Liver (tissue), 9 donors: ENCODE measurements around the gene JMJD7. TPM values are rescaled to one million over a fixed set of nuclear protein-coding genes. Genes with fewer than 3 reads are reported as not detected.

Source experiments
- DNase-seq: peaks from one replicate; pipeline ENCODE4 v3.0.0-alpha.2; 2017; ENCODE audit warnings: low spot score
- H3K27ac ChIP-seq, 2 donors: one replicate each; pipeline ENCODE4 v1.7.0; 2013; ENCODE audit warnings: inconsistent platforms in 2 of 2, low read length in 2 of 2, control low read depth in 1 of 2, low read depth in 1 of 2, mild to moderate bottlenecking in 1 of 2
- H3K27me3 ChIP-seq, 4 donors: one replicate each; pipeline versions ENCODE4 v1.6.1 to v1.7.0; 2013; ENCODE audit warnings: low read length in 3 of 4, inconsistent platforms in 1 of 4, mild to moderate bottlenecking in 1 of 4, moderate library complexity in 1 of 4; ENCODE audit not compliant: control insufficient read depth in 4 of 4, insufficient read depth in 4 of 4
- H3K36me3 ChIP-seq, 4 donors: one replicate each; pipeline versions ENCODE4 v1.6.1 to v1.7.0; 2013; ENCODE audit warnings: low read length in 3 of 4, mild to moderate bottlenecking in 3 of 4, low read depth in 1 of 4, moderate library complexity in 1 of 4; ENCODE audit not compliant: control insufficient read depth in 4 of 4, insufficient read depth in 3 of 4
- H3K4me1 ChIP-seq, 4 donors: one replicate each; pipeline versions ENCODE4 v1.6.1 to v1.7.0; 2013; ENCODE audit warnings: low read length in 3 of 4, mild to moderate bottlenecking in 3 of 4, moderate library complexity in 1 of 4; ENCODE audit not compliant: control insufficient read depth in 4 of 4, insufficient read depth in 4 of 4
- H3K4me3 ChIP-seq, 3 donors: one replicate each; pipeline versions ENCODE4 v1.6.1 to v1.7.0; 2013; ENCODE audit warnings: low read length in 3 of 3, control low read depth in 1 of 3, low read depth in 1 of 3, mild to moderate bottlenecking in 1 of 3
- H3K9ac ChIP-seq, 2 donors: one replicate each; pipeline ENCODE4 v1.7.0; 2013; ENCODE audit warnings: low read length in 2 of 2, mild to moderate bottlenecking in 2 of 2, moderate library complexity in 2 of 2, control low read depth in 1 of 2, low read depth in 1 of 2
- H3K9me3 ChIP-seq, 4 donors: one replicate each; pipeline versions ENCODE4 v1.6.1 to v1.7.0; 2013; ENCODE audit warnings: low read length in 3 of 4; ENCODE audit not compliant: control insufficient read depth in 4 of 4
- FOXA2 ChIP-seq: IDR thresholded peaks from 2 replicates; pipeline ENCODE4 v1.6.1; 2016; ENCODE audit warnings: antibody characterized with exemption
- HNF4A ChIP-seq, 2 donors: conservative IDR thresholded peaks; 2 replicates each; pipeline ENCODE4 v1.6.1; 2016; ENCODE audit warnings: antibody characterized with exemption in 2 of 2, mild to moderate bottlenecking in 2 of 2
- JUND ChIP-seq, 2 donors: IDR thresholded peaks; 2 replicates each; pipeline ENCODE4 v1.6.1; 2016; ENCODE audit warnings: antibody characterized with exemption in 2 of 2
- REST ChIP-seq: IDR thresholded peaks from 2 replicates; pipeline ENCODE4 v1.6.1; 2016; ENCODE audit warnings: antibody characterized with exemption, mild to moderate bottlenecking
- RXRA ChIP-seq, 2 donors: IDR thresholded peaks; 2 replicates each; pipeline ENCODE4 v1.6.1; 2017 to 2018; ENCODE audit warnings: antibody characterized with exemption in 2 of 2, mild to moderate bottlenecking in 1 of 2
- TAF1 ChIP-seq: conservative IDR thresholded peaks from 2 replicates; pipeline ENCODE4 v1.6.1; 2016; ENCODE audit warnings: antibody characterized with exemption, mild to moderate bottlenecking
- YY1 ChIP-seq: IDR thresholded peaks from 2 replicates; pipeline ENCODE4 v1.6.1; 2016; ENCODE audit warnings: antibody characterized with exemption, mild to moderate bottlenecking
- ZBTB33 ChIP-seq: IDR thresholded peaks from 2 replicates; pipeline ENCODE4 v1.6.1; 2016; ENCODE audit warnings: antibody characterized with exemption
- WGBS: extraction: QIAGEN DNeasy Blood & Tissue Kit; methylation state at CpG from one replicate; pipeline ENCODE4 v1.1.7; 2013; 5-methylcytosine and 5-hydroxymethylcytosine counted together
- polyA plus RNA-seq, 2 donors: library from polyadenylated mRNA; stranded (reverse) in 1 of 2; unstranded in 1 of 2; fragments of 200-250 nt in 1 of 2; fragments of >200 nt in 1 of 2; fragmentation: Nextera tagmentation in 1 of 2; extraction: Ambion mirVana in 1 of 2; gene quantifications; one replicate each; pipeline versions ENCODE4 v1.2.1 to v1.2.3, GENCODE V29; 2013 to 2015
- total RNA-seq, 2 donors: library from RNA; depleted of rRNA; stranded (reverse); fragments of >200 nt; gene quantifications; one replicate each; pipeline ENCODE4 v1.2.3, GENCODE V29; 2014
- TF ChIP-seq, protein P1 (sequence below): fragments of 150-350 bp; IDR thresholded peaks from 2 replicates; pipeline ENCODE4 v1.5.1; 2017; ENCODE audit warnings: improper control_type of control experiment, low read depth, low read length; ENCODE audit not compliant: missing input control
- TF ChIP-seq, protein P2 (sequence below): IDR thresholded peaks from 2 replicates; pipeline ENCODE4 v1.6.1; 2016; ENCODE audit warnings: antibody characterized with exemption
- TF ChIP-seq, protein P3 (sequence below): IDR thresholded peaks from 2 replicates; pipeline ENCODE4 v1.6.1; 2016; ENCODE audit warnings: antibody characterized with exemption
- donor health status: healthy.
- donor health status: healthy.
- donor health status: healthy.
- donor health status: healthy.
- donor health status: healthy.

Gene JMJD7
- total and polyA plus RNA-seq, 4 donors, result 0.75 to 5.9 (median 5.4) TPM

GRCh38 chr15:41841131-41841530 lies 13.2 kb downstream of the JMJD7 start:
- no peaks in the 10 kb centered on the region for H3K9me3 ChIP-seq
- H3K9ac ChIP-seq, result no peak overlapping the region
- no peak overlapping the region for H3K27ac ChIP-seq
- DNase-seq, result no peak
- TF ChIP-seq TAF1 (no peak), JUND (IDR thresholded peaks at IDR 0.05) (no peak), FOXA2 (no peak), REST (no peak)
- TF ChIP-seq, protein P1, sequence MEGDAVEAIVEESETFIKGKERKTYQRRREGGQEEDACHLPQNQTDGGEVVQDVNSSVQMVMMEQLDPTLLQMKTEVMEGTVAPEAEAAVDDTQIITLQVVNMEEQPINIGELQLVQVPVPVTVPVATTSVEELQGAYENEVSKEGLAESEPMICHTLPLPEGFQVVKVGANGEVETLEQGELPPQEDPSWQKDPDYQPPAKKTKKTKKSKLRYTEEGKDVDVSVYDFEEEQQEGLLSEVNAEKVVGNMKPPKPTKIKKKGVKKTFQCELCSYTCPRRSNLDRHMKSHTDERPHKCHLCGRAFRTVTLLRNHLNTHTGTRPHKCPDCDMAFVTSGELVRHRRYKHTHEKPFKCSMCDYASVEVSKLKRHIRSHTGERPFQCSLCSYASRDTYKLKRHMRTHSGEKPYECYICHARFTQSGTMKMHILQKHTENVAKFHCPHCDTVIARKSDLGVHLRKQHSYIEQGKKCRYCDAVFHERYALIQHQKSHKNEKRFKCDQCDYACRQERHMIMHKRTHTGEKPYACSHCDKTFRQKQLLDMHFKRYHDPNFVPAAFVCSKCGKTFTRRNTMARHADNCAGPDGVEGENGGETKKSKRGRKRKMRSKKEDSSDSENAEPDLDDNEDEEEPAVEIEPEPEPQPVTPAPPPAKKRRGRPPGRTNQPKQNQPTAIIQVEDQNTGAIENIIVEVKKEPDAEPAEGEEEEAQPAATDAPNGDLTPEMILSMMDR, result no peak
- H3K27me3 ChIP-seq, result no peaks in the 10 kb centered on the region
- H3K36me3 ChIP-seq, result peaks cover 2 to 23% (median 10%) of the 10 kb centered on the region in 4 donors
- WGBS, result 97% methylated on average over 10 of the region's 10 CpGs
- H3K4me1 ChIP-seq, result no peaks in the 10 kb centered on the region
- no peak overlapping the region for H3K4me3 ChIP-seq

DNA sequence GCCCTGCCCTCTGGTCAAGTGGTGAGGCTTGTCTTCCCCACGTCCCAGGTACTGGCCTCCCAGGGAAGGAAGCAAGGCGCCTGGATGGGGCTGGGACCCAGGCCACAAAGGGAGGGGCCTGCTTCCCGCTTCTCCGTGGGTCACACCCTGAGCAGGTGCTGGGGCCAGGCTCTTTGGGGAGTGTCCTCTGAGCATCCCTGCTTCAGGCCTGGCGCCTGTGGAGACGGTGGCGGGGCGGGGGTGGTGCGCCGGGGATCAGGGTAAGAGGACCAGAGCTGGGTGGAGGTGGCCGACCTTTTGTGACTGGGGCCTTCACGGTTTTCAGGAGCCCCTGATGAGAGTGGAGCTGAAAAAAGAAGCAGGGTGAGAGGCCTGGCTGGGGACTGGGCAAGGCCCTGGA lies 14.3 kb downstream of the JMJD7 start:
- DNase-seq, result no peak

More for the DNA sequence above, 14.3 kb downstream of the JMJD7 start:
- no peak overlapping the region for H3K9ac ChIP-seq
- 91% methylated on average over 12 of the region's 12 CpGs for WGBS
- H3K4me1 ChIP-seq, result no peaks in the 10 kb centered on the region
- H3K4me3 ChIP-seq, result no peak overlapping the region
- no peaks in the 10 kb centered on the region for H3K9me3 ChIP-seq
- no peak overlapping the region for H3K27ac ChIP-seq
- peaks cover 3 to 34% (median 19%) of the 10 kb centered on the region in 4 donors for H3K36me3 ChIP-seq
- H3K27me3 ChIP-seq, result no peaks in the 10 kb centered on the region
- TF ChIP-seq HNF4A (conservative IDR thresholded peaks at IDR 0.05), result no peak
- TF ChIP-seq RXRA (IDR thresholded peaks at IDR 0.05), result no peak
- TF ChIP-seq REST, result no peak
- TF ChIP-seq ZBTB33, result no peak
- TF ChIP-seq, protein P1, result no peak
- TF ChIP-seq, protein P2, sequence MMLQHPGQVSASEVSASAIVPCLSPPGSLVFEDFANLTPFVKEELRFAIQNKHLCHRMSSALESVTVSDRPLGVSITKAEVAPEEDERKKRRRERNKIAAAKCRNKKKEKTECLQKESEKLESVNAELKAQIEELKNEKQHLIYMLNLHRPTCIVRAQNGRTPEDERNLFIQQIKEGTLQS, result no peak
- TF ChIP-seq, protein P3, sequence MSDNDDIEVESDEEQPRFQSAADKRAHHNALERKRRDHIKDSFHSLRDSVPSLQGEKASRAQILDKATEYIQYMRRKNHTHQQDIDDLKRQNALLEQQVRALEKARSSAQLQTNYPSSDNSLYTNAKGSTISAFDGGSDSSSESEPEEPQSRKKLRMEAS, result no peak
- no peak for TF ChIP-seq YY1
- TF ChIP-seq FOXA2, result no peak
